ENCODE measurements around the gene MAGI2. TPM values are rescaled to one million over a fixed set of nuclear protein-coding genes. Genes with fewer than 3 reads are reported as not detected.

The MAGI2 gene
- total RNA-seq, 1 donor from 2014 or later: 0.38 TPM

- no peak for ATAC-seq (ENCODE audit: low read depth)
- TF ChIP-seq CTCF (IDR thresholded peaks at IDR 0.05): no peak
- CTCF ChIA-PET: no interaction called here
- Mint-ChIP-seq H3K27ac (no peak overlapping the region), H3K9me3 (no peaks in the 10 kb centered on the region), H3K27me3 (no peaks in the 10 kb centered on the region), H3K36me3 (ENCODE audit: low read depth) (no peaks in the 10 kb centered on the region), H3K4me3 (no peak overlapping the region), H3K4me1 (no peaks in the 10 kb centered on the region)
- intact Hi-C loops (cut with micrococcal nuclease): no loop called here
- no peak for DNase-seq
- POLR2A ChIA-PET: no interaction called here
These were observed 99.6 kb downstream of the MAGI2 start for GRCh38 chr7:79353720-79354468.

GRCh38 chr7:79352323-79352722 lies 101.1 kb downstream of the MAGI2 start:
- ChIA-PET POLR2A (no interaction called here), CTCF (no interaction called here)
- Mint-ChIP-seq H3K4me1 (no peaks in the 10 kb centered on the region), H3K4me3 (no peak overlapping the region), H3K9me3 (no peaks in the 10 kb centered on the region), H3K27ac (no peak overlapping the region), H3K27me3 (no peaks in the 10 kb centered on the region), H3K36me3 (ENCODE audit: low read depth) (no peaks in the 10 kb centered on the region)
- no peak for TF ChIP-seq CTCF (IDR thresholded peaks at IDR 0.05)
- no peak for DNase-seq
- ATAC-seq (ENCODE audit: low read depth): no peak
- intact Hi-C loops (cut with micrococcal nuclease): no loop called here

GRCh38 chr7:79347351-79347750 lies 106.1 kb downstream of the MAGI2 start:
- H3K4me3 Mint-ChIP-seq: no peak overlapping the region
- no peak overlapping the region for H3K27ac Mint-ChIP-seq
- H3K9me3 Mint-ChIP-seq: no peaks in the 10 kb centered on the region

GRCh38 chr7:79341902-79342301 lies 111.6 kb downstream of the MAGI2 start:
- Mint-ChIP-seq H3K36me3 (ENCODE audit: low read depth) (no peaks in the 10 kb centered on the region), H3K4me3 (no peak overlapping the region), H3K9me3 (no peaks in the 10 kb centered on the region), H3K27ac (no peak overlapping the region), H3K4me1 (no peaks in the 10 kb centered on the region), H3K27me3 (no peaks in the 10 kb centered on the region)
- CTCF ChIA-PET: no interaction called here
- intact Hi-C loops (cut with micrococcal nuclease): no loop called here
- POLR2A ChIA-PET: no interaction called here
- DNase-seq (no peak), ATAC-seq (ENCODE audit: low read depth) (no peak)
- TF ChIP-seq CTCF (IDR thresholded peaks at IDR 0.05): no peak

More at GRCh38 chr7:79347351-79347750, 106.1 kb downstream of the MAGI2 start:
- DNase-seq (no peak), ATAC-seq (ENCODE audit: low read depth) (no peak)
- TF ChIP-seq CTCF (IDR thresholded peaks at IDR 0.05): no peak
- ChIA-PET CTCF (no interaction called here), POLR2A (no interaction called here)
- Mint-ChIP-seq H3K4me1 (no peaks in the 10 kb centered on the region), H3K27me3 (no peaks in the 10 kb centered on the region), H3K36me3 (ENCODE audit: low read depth) (no peaks in the 10 kb centered on the region)
- intact Hi-C loops (cut with micrococcal nuclease): no loop called here

GRCh38 chr7:79340212-79340611 lies 113.3 kb downstream of the MAGI2 start:
- H3K9me3 Mint-ChIP-seq: no peaks in the 10 kb centered on the region
- no peak overlapping the region for H3K27ac Mint-ChIP-seq
- CTCF ChIA-PET: no interaction called here
- no peak for TF ChIP-seq CTCF (IDR thresholded peaks at IDR 0.05)
- DNase-seq: no peak
- H3K27me3 Mint-ChIP-seq: no peaks in the 10 kb centered on the region
- POLR2A ChIA-PET: no interaction called here
- no peaks in the 10 kb centered on the region for H3K36me3 Mint-ChIP-seq (ENCODE audit: low read depth)
- intact Hi-C loops (cut with micrococcal nuclease): no loop called here
- no peak for ATAC-seq (ENCODE audit: low read depth)
- no peak overlapping the region for H3K4me3 Mint-ChIP-seq
- no peaks in the 10 kb centered on the region for H3K4me1 Mint-ChIP-seq

Measured in activated B cell treated with CpG ODN at 0.5 μM for 24 hours (primary cell).